WTC11 (cell line): ENCODE data around the gene SLC22A12. TPM values are rescaled to one million over a fixed set of nuclear protein-coding genes. Genes with fewer than 3 reads are reported as not detected.
"Not testable (repeated sequence)": the region's sequence is repeated elsewhere in the genome, so short reads cannot be mapped to it uniquely, and the experiment has no call there.

Experiments used
- ATAC-seq: fragments of 200-7000 bp; cut with Tn5 transposase; 2 replicates; pipeline ENCODE4 v1.10.0; 2021; ENCODE audit warnings: mild to moderate bottlenecking, moderate library complexity
- CTCF ChIA-PET: fragments of 300-600 bp; sonication (Branson Sonifier 250); formaldehyde crosslinking; loops from one replicate; lab custom pipeline; 2021; ENCODE audit warnings: antibody characterized with exemption; lab: Charles Lee
- POLR2A ChIA-PET: fragments of 350-600 bp; sonication (Branson Sonifier 250); formaldehyde crosslinking; loops from one replicate; lab custom pipeline; 2021; ENCODE audit warnings: antibody characterized with exemption; lab: Charles Lee
- DNase-seq: peaks from one replicate; pipeline ENCODE4 v3.0.0; 2021; ENCODE audit warnings: low spot score
- H3K27ac Mint-ChIP-seq: 2 replicates; pipeline ENCODE4 v1.8.0; 2021; ENCODE audit warnings: mixed read lengths
- H3K27me3 Mint-ChIP-seq: 2 replicates; pipeline ENCODE4 v1.8.0; 2021; ENCODE audit warnings: low read depth, mild to moderate bottlenecking, moderate library complexity, mixed read lengths
- H3K36me3 Mint-ChIP-seq: 2 replicates; pipeline ENCODE4 v1.8.0; 2021; ENCODE audit warnings: mixed read lengths
- H3K4me1 Mint-ChIP-seq: 2 replicates; pipeline ENCODE4 v1.8.0; 2022; ENCODE audit warnings: mixed read lengths
- H3K4me3 Mint-ChIP-seq: 2 replicates; pipeline ENCODE4 v1.8.0; 2021; ENCODE audit warnings: mild to moderate bottlenecking, moderate library complexity, mixed read lengths
- H3K9me3 Mint-ChIP-seq: 2 replicates; pipeline ENCODE4 v1.8.0; 2021; ENCODE audit warnings: mixed read lengths
- ATF3 ChIP-seq: sonication (generic); formaldehyde crosslinking; conservative IDR thresholded peaks from 2 replicates; pipeline ENCODE4 v1.8.1; 2022; ENCODE audit warnings: mild to moderate bottlenecking, missing genetic modification reagents
- CBFB ChIP-seq: sonication (generic); formaldehyde crosslinking; IDR thresholded peaks from 2 replicates; pipeline ENCODE4 v1.8.1; 2022; ENCODE audit warnings: mild to moderate bottlenecking, low read depth, missing genetic modification reagents
- E2F5 ChIP-seq: sonication (generic); formaldehyde crosslinking; IDR thresholded peaks from 2 replicates; pipeline ENCODE4 v1.8.1; 2022; ENCODE audit warnings: mild to moderate bottlenecking, moderate library complexity, missing genetic modification reagents
- ELF4 ChIP-seq: sonication (generic); formaldehyde crosslinking; IDR thresholded peaks from 2 replicates; pipeline ENCODE4 v1.8.1; 2022; ENCODE audit warnings: low read depth, mild to moderate bottlenecking, moderate library complexity, missing genetic modification reagents
- FOXP1 ChIP-seq: sonication (generic); formaldehyde crosslinking; IDR thresholded peaks from 2 replicates; pipeline ENCODE4 v1.8.0; 2022; ENCODE audit warnings: missing genetic modification reagents, mild to moderate bottlenecking, moderate library complexity, borderline replicate concordance
- FOXP4 ChIP-seq: sonication (generic); formaldehyde crosslinking; IDR thresholded peaks from 2 replicates; pipeline ENCODE4 v1.8.0; 2022; ENCODE audit warnings: mild to moderate bottlenecking, missing genetic modification reagents
- GABPB1 ChIP-seq: sonication (generic); formaldehyde crosslinking; IDR thresholded peaks from 2 replicates; pipeline ENCODE4 v1.8.1; 2023; ENCODE audit warnings: mild to moderate bottlenecking, missing genetic modification reagents
- HMGA2 ChIP-seq: fragments of 250-450 bp; sonication (Bioruptor Pico); IDR thresholded peaks from 2 replicates; pipeline ENCODE4 v1.4.0; 2021; ENCODE audit warnings: mild to moderate bottlenecking, moderate library complexity
- JAZF1 ChIP-seq: fragments of 250-450 bp; sonication (Bioruptor Pico); IDR thresholded peaks from 2 replicates; pipeline ENCODE4 v1.9.0; 2021; ENCODE audit warnings: moderate library complexity, mild to moderate bottlenecking, inconsistent platforms
- MAX ChIP-seq: sonication (generic); formaldehyde crosslinking; IDR thresholded peaks from 2 replicates; pipeline ENCODE4 v1.8.0; 2022; ENCODE audit warnings: mild to moderate bottlenecking, missing genetic modification reagents
- NFE2L1 ChIP-seq: sonication (generic); formaldehyde crosslinking; IDR thresholded peaks from 2 replicates; pipeline ENCODE4 v1.8.1; 2023; ENCODE audit warnings: missing genetic modification reagents
- NFYB ChIP-seq: sonication (generic); formaldehyde crosslinking; conservative IDR thresholded peaks from 2 replicates; pipeline ENCODE4 v1.8.0; 2022; ENCODE audit warnings: low read depth, missing genetic modification reagents
- SP1 ChIP-seq: sonication (generic); formaldehyde crosslinking; conservative IDR thresholded peaks from 2 replicates; pipeline ENCODE4 v1.8.1; 2022; ENCODE audit warnings: missing genetic modification reagents
- STAT6 ChIP-seq: sonication (generic); formaldehyde crosslinking; conservative IDR thresholded peaks from 2 replicates; pipeline ENCODE4 v1.8.1; 2023; ENCODE audit warnings: mild to moderate bottlenecking, low read depth, missing genetic modification reagents, moderate library complexity
- TCF7 ChIP-seq: sonication (generic); formaldehyde crosslinking; IDR thresholded peaks from 2 replicates; pipeline ENCODE4 v1.8.0; 2022; ENCODE audit warnings: mild to moderate bottlenecking, low read depth, missing genetic modification reagents, moderate library complexity
- ZNF263 ChIP-seq: sonication (generic); formaldehyde crosslinking; IDR thresholded peaks from 2 replicates; pipeline ENCODE4 v1.8.1; 2022; ENCODE audit warnings: low read depth, mild to moderate bottlenecking, moderate library complexity, missing genetic modification reagents
- ZNF317 ChIP-seq: sonication (generic); formaldehyde crosslinking; IDR thresholded peaks from 2 replicates; pipeline ENCODE4 v1.8.1; 2023; ENCODE audit warnings: low read depth, mild to moderate bottlenecking, moderate library complexity, missing genetic modification reagents, borderline replicate concordance
- ZNF423 ChIP-seq: fragments of 250-450 bp; sonication (Bioruptor Pico); IDR thresholded peaks from 2 replicates; pipeline ENCODE4 v2.1.2; 2022; ENCODE audit warnings: mild to moderate bottlenecking, moderate library complexity
- total RNA-seq: library from RNA; stranded (reverse); gene quantifications from 3 replicates; pipeline ENCODE4 v1.2.3, GENCODE V29; 2021

The SLC22A12 gene
- total RNA-seq, 1 experiment from 2014 or later: not detected

GRCh38 chr11:64560139-64560771 is 30.8 kb upstream of the SLC22A12 start:
- ChIA-PET CTCF (interaction anchor here (0.6 to 2.1 kb wide), 9 partner anchors 8 to 165 kb away, joined by 3 to 12 read pairs (median 4); no protein-coding TSS in a partner anchor), POLR2A (no interaction called here)
- H3K9me3 Mint-ChIP-seq: no peaks in the 10 kb centered on the region
- H3K27me3 Mint-ChIP-seq: peaks cover 6% of the 10 kb centered on the region
- 0 out of 2 replicates have a peak overlapping the region, but pooled peaks have one; percentile 55 for H3K27ac Mint-ChIP-seq
- H3K4me1 Mint-ChIP-seq: peaks cover 45% of the 10 kb centered on the region
- H3K4me3 Mint-ChIP-seq: no peak overlapping the region
- TF ChIP-seq MAX (CRISPR knock-in tag): peak; percentile 46; the same call in 1 of the 2 replicates
- TF ChIP-seq SP1 (CRISPR knock-in tag): no peak
- TF ChIP-seq FOXP1: 0 out of 2 replicates have a peak, but pooled peaks have one; percentile 14
- peak; percentile 38 for TF ChIP-seq ZNF263 (CRISPR knock-in tag)
- DNase-seq: no peak
- no peaks in the 10 kb centered on the region for H3K36me3 Mint-ChIP-seq
- ATAC-seq: peak; percentile 12; the same call in 1 of the 2 replicates

GRCh38 chr11:64560941-64561340 is 30.1 kb upstream of the SLC22A12 start:
- CTCF ChIA-PET: interaction anchor here (0.7 to 2.1 kb wide), 6 partner anchors 8 to 112 kb away, joined by 3 to 12 read pairs (median 4); no protein-coding TSS in a partner anchor
- no peaks in the 10 kb centered on the region for H3K9me3 Mint-ChIP-seq
- no peak for DNase-seq
- H3K36me3 Mint-ChIP-seq: no peaks in the 10 kb centered on the region
- H3K4me1 Mint-ChIP-seq: peaks cover 50% of the 10 kb centered on the region
- H3K4me3 Mint-ChIP-seq: no peak overlapping the region
- H3K27me3 Mint-ChIP-seq: peaks cover 3% of the 10 kb centered on the region
- POLR2A ChIA-PET: no interaction called here
- no peak overlapping the region for H3K27ac Mint-ChIP-seq
- TF ChIP-seq FOXP1 (0 out of 2 replicates have a peak, but pooled peaks have one; percentile 4), MAX (CRISPR knock-in tag) (no peak)
- ATAC-seq: no peak

GRCh38 chr11:64561429-64561828 is 29.6 kb upstream of the SLC22A12 start:
- H3K27me3 Mint-ChIP-seq, H3K4me3 Mint-ChIP-seq, ATAC-seq, H3K9me3 Mint-ChIP-seq, POLR2A ChIA-PET, H3K27ac Mint-ChIP-seq, H3K36me3 Mint-ChIP-seq, CTCF ChIA-PET, DNase-seq: not testable (repeated sequence)
- H3K4me1 Mint-ChIP-seq: peaks cover 53% of the 10 kb centered on the region

- Mint-ChIP-seq H3K4me3 (no peak overlapping the region), H3K27me3 (peaks cover 3% of the 10 kb centered on the region), H3K27ac (no peak overlapping the region), H3K4me1 (peaks cover 57% of the 10 kb centered on the region), H3K36me3 (no peaks in the 10 kb centered on the region), H3K9me3 (no peaks in the 10 kb centered on the region)
- ATAC-seq: no peak
- ChIA-PET POLR2A (no interaction called here), CTCF (no interaction called here)
- DNase-seq: no peak
- TF ChIP-seq STAT6 (no peak), FOXP4 (CRISPR knock-in tag) (no peak), NFYB (CRISPR knock-in tag) (no peak), ZNF317 (CRISPR knock-in tag) (no peak), GABPB1 (CRISPR knock-in tag) (no peak), TCF7 (CRISPR knock-in tag) (no peak), JAZF1 (CRISPR knock-in tag) (no peak), E2F5 (CRISPR knock-in tag) (no peak), ZNF423 (CRISPR knock-in tag) (no peak), CBFB (CRISPR knock-in tag) (no peak), HMGA2 (CRISPR knock-in tag) (no peak), MAX (CRISPR knock-in tag) (no peak), ATF3 (CRISPR knock-in tag) (no peak), NFE2L1 (no peak), ZNF263 (CRISPR knock-in tag) (no peak), ELF4 (no peak)
Measured at GRCh38 chr11:64561984-64562722, 28.9 kb upstream of the SLC22A12 start.
